Measurements from ENCODE around the gene GABARAPL1.

GABARAPL1 gene

GRCh38 chr12:10235761-10236631 lies 23.3 kb downstream of the GABARAPL1 start:
- DNase-seq: no peak

- no peak for DNase-seq
Measured at GRCh38 chr12:10236720-10237119, 24.0 kb downstream of the GABARAPL1 start.

GRCh38 chr12:10238526-10238925 lies 25.8 kb downstream of the GABARAPL1 start:
- no peak for DNase-seq

GRCh38 chr12:10241290-10241689 lies 28.6 kb downstream of the GABARAPL1 start:
- no peak for DNase-seq

- DNase-seq: no peak
Measured at GRCh38 chr12:10241727-10242126, 29.1 kb downstream of the GABARAPL1 start.

GRCh38 chr12:10242539-10242938 lies 29.9 kb downstream of the GABARAPL1 start:
- DNase-seq: no peak

GRCh38 chr12:10243818-10244520 lies 31.3 kb downstream of the GABARAPL1 start:
- no peak for DNase-seq

GRCh38 chr12:10247436-10248058 lies 34.9 kb downstream of the GABARAPL1 start:
- no peak for DNase-seq

- DNase-seq: no peak
Measured at GRCh38 chr12:10249690-10250455, 37.2 kb downstream of the GABARAPL1 start.

- no peak for DNase-seq
Measured at GRCh38 chr12:10251669-10252068, 39.0 kb downstream of the GABARAPL1 start.

GRCh38 chr12:10252201-10252600 lies 39.5 kb downstream of the GABARAPL1 start:
- DNase-seq: no peak

- no peak for DNase-seq
Measured at GRCh38 chr12:10256064-10256463, 43.4 kb downstream of the GABARAPL1 start.

- no peak for DNase-seq
Measured at GRCh38 chr12:10260927-10261326, 48.2 kb downstream of the GABARAPL1 start.

- no peak for DNase-seq
Measured at GRCh38 chr12:10268037-10268436, 55.4 kb downstream of the GABARAPL1 start.

GRCh38 chr12:10272467-10272866 lies 59.8 kb downstream of the GABARAPL1 start:
- no peak for DNase-seq

Measured in NCI-H1417 treated with DMSO at 0.1 percent for 48 hours (cell line).